B cell (primary cell): ENCODE measurements around the gene ST3GAL3. TPM values are rescaled to one million over a fixed set of nuclear protein-coding genes. Genes with fewer than 3 reads are reported as not detected.

Experiments
- ATAC-seq: fragments of 200-7000 bp; cut with Tn5 transposase; one replicate; pipeline ENCODE4 v1.10.0; 2021; ENCODE audit warnings: low read depth, mild to moderate bottlenecking, moderate number of reproducible peaks, moderate library complexity
- CTCF ChIA-PET: fragments of 350-600 bp; sonication (Branson Sonifier 250); formaldehyde crosslinking; loops from one replicate; lab custom pipeline; 2021; ENCODE audit warnings: antibody characterized with exemption, inconsistent platforms; lab: Charles Lee
- POLR2A ChIA-PET: fragments of 350-600 bp; sonication (Branson Sonifier 250); formaldehyde crosslinking; loops from one replicate; lab custom pipeline; 2021; ENCODE audit warnings: antibody characterized with exemption; lab: Charles Lee
- DNase-seq: peaks from one replicate; pipeline ENCODE4 v3.0.0; 2013
- H2AFZ ChIP-seq: 2 replicates; pipeline ENCODE4 v1.6.1; 2012; ENCODE audit warnings: mild to moderate bottlenecking, low read depth, low read length; ENCODE audit not compliant: insufficient read depth, poor library complexity, severe bottlenecking
- H3K27ac ChIP-seq, 2 donors: 1 replicate in 1 of 2; 2 replicates in 1 of 2; pipeline ENCODE4 v1.5.1; 2012 to 2013; ENCODE audit warnings: low read length in 2 of 2, mild to moderate bottlenecking in 2 of 2, moderate library complexity in 1 of 2
- H3K27me3 ChIP-seq, 4 experiments: fragments of 200-600 bp in 1 of 4; sonication (generic) in 1 of 4; replicated peaks in 1 of 4; 1 replicate in 2 of 4; 2 replicates in 2 of 4; pipeline versions ENCODE4 v1.6.1 to v1.7.0; 2013 to 2016; ENCODE audit warnings: low read length in 3 of 4, mild to moderate bottlenecking in 2 of 4, mixed read lengths in 1 of 4, moderate library complexity in 1 of 4; ENCODE audit not compliant: insufficient read depth in 4 of 4, control insufficient read depth in 3 of 4; ENCODE audit errors: control extremely low read depth in 1 of 4
- H3K36me3 ChIP-seq, 2 experiments: replicated peaks in 1 of 2; 1 replicate in 1 of 2; 2 replicates in 1 of 2; pipeline versions ENCODE4 v1.6.1 to v1.7.1; 2013; ENCODE audit warnings: low read length in 1 of 2; ENCODE audit not compliant: insufficient read depth in 2 of 2, control insufficient read depth in 1 of 2; ENCODE audit errors: control extremely low read depth in 1 of 2, extremely low read depth in 1 of 2
- H3K4me1 ChIP-seq, 2 donors: fragments of 200-600 bp in 1 of 2; sonication (generic) in 1 of 2; 1 replicate in 1 of 2; 2 replicates in 1 of 2; pipeline versions ENCODE4 v1.5.1 to v1.6.1; 2013 to 2017; ENCODE audit warnings: low read length in 2 of 2; ENCODE audit not compliant: control insufficient read depth in 2 of 2, insufficient read depth in 2 of 2
- H3K4me2 ChIP-seq: replicated peaks from 2 replicates; pipeline ENCODE3; 2012; ENCODE audit warnings: mild to moderate bottlenecking, low read depth, low read length; ENCODE audit not compliant: poor library complexity, severe bottlenecking
- H3K4me3 ChIP-seq, 5 experiments: fragments of 200-600 bp in 1 of 5; sonication (generic) in 1 of 5; 1 replicate in 3 of 5; 2 replicates in 2 of 5; pipeline versions ENCODE4 v1.5.1 to v1.7.0; 2011 to 2016; ENCODE audit warnings: low read length in 4 of 5, mild to moderate bottlenecking in 4 of 5, low read depth in 2 of 5, control low read depth in 1 of 5, moderate library complexity in 1 of 5; ENCODE audit not compliant: insufficient read depth in 1 of 5; ENCODE audit errors: control extremely low read depth in 1 of 5, extremely low read depth in 1 of 5
- H3K79me2 ChIP-seq: fragments of 200-600 bp; sonication (generic); one replicate; pipeline ENCODE4 v1.6.0; 2016; ENCODE audit warnings: low read length; ENCODE audit not compliant: control insufficient read depth, insufficient read depth
- H3K9ac ChIP-seq: fragments of 200-600 bp; sonication (generic); 2 replicates; pipeline ENCODE4 v1.6.1; 2017; ENCODE audit warnings: mild to moderate bottlenecking, low read length, moderate library complexity
- H3K9me3 ChIP-seq, 3 donors: one replicate each; pipeline versions ENCODE4 v1.6.1 to v1.7.1; 2013; ENCODE audit warnings: low read length in 2 of 3; ENCODE audit not compliant: control insufficient read depth in 2 of 3, insufficient read depth in 1 of 3; ENCODE audit errors: control extremely low read depth in 1 of 3
- H4K20me1 ChIP-seq: 2 replicates; pipeline ENCODE4 v1.6.0; 2012; ENCODE audit warnings: mild to moderate bottlenecking, low read length; ENCODE audit not compliant: insufficient read depth, control insufficient read depth, poor library complexity, severe bottlenecking
- H3K27ac Mint-ChIP-seq: one replicate; pipeline ENCODE4 v1.8.0; 2021; ENCODE audit warnings: mixed read lengths
- H3K27me3 Mint-ChIP-seq: one replicate; pipeline ENCODE4 v1.8.0; 2021; ENCODE audit warnings: mixed read lengths
- H3K4me1 Mint-ChIP-seq: one replicate; pipeline ENCODE4 v1.8.0; 2021; ENCODE audit warnings: mixed read lengths
- H3K4me3 Mint-ChIP-seq: one replicate; pipeline ENCODE4 v1.8.0; 2021; ENCODE audit warnings: mixed read lengths
- H3K9me3 Mint-ChIP-seq: one replicate; pipeline ENCODE4 v1.8.0; 2022; ENCODE audit warnings: mixed read lengths; ENCODE audit not compliant: insufficient read depth
- CTCF ChIP-seq: fragments of 200-600 bp; IDR thresholded peaks from one replicate; pipeline ENCODE4 v1.8.0; 2022; ENCODE audit warnings: antibody characterized with exemption, mild to moderate bottlenecking
- EZH2 ChIP-seq: IDR thresholded peaks from 2 replicates; pipeline ENCODE4 v1.6.1; 2012; ENCODE audit warnings: borderline replicate concordance, low read depth, mild to moderate bottlenecking, moderate library complexity, low read length; ENCODE audit not compliant: insufficient read depth, poor library complexity, severe bottlenecking
- WGBS: methylation state at CpG from one replicate; pipeline ENCODE4 v1.1.5; 2013; ENCODE audit warnings: missing lambda C conversion rate; ENCODE audit not compliant: insufficient coverage; 5-methylcytosine and 5-hydroxymethylcytosine counted together
- intact Hi-C: fragments of 100-400 bp; cut with micrococcal nuclease; formaldehyde crosslinking; loops from one replicate; pipeline ENCODE4 v1.10.0; 2022
- polyA plus RNA-seq: library from polyadenylated mRNA; depleted of rRNA; stranded (reverse); fragments of >200 nt; gene quantifications from 2 replicates; pipeline ENCODE4 v1.2.3, GENCODE V29; 2012
- total RNA-seq, 2 donors: library from RNA; stranded (reverse); fragments of 120-200 nt in 1 of 2; gene quantifications; 1 replicate in 1 of 2; 2 replicates in 1 of 2; pipeline versions ENCODE4 v1.2.3 to v1.2.4, GENCODE V29; 2013 to 2022

The ST3GAL3 gene
- total and polyA plus RNA-seq, 2 donors (not counting 1 experiment from before 2014, with no cell fraction given), result 16.8 to 31.4 TPM

GRCh38 chr1:43924516-43924915 is 217.2 kb downstream of the ST3GAL3 start:
- H3K36me3 ChIP-seq, result peaks cover 0 to 2% of the 10 kb centered on the region in 2 experiments
- no peak overlapping the region for H3K4me2 ChIP-seq
- ChIA-PET POLR2A (no interaction called here), CTCF (interaction anchor here (2.0 kb wide), 1 partner anchor 10 kb away, joined by 8 read pairs; no protein-coding TSS in a partner anchor)
- 89% methylated on average over 4 of the region's 4 CpGs for WGBS
- H3K4me1 ChIP-seq, result no peaks in the 10 kb centered on the region
- no peak for TF ChIP-seq CTCF
- TF ChIP-seq EZH2, result no peak
- H3K27ac Mint-ChIP-seq, result no peak overlapping the region
- no peak overlapping the region for H3K9ac ChIP-seq
- no peak for DNase-seq
- H3K27me3 Mint-ChIP-seq, result no peaks in the 10 kb centered on the region
- H3K27me3 ChIP-seq, result no peaks in the 10 kb centered on the region
- H2AFZ ChIP-seq, result no peak overlapping the region
- no peaks in the 10 kb centered on the region for H3K9me3 ChIP-seq
- no peak overlapping the region for H3K4me3 ChIP-seq
- H3K4me1 Mint-ChIP-seq, result no peaks in the 10 kb centered on the region
- no peak for ATAC-seq
- no peaks in the 10 kb centered on the region for H4K20me1 ChIP-seq
- no peaks in the 10 kb centered on the region for H3K9me3 Mint-ChIP-seq
- no peak overlapping the region for H3K27ac ChIP-seq
- H3K4me3 Mint-ChIP-seq, result no peak overlapping the region
- no peaks in the 10 kb centered on the region for H3K79me2 ChIP-seq
- intact Hi-C loops, result no loop called here

- CTCF ChIA-PET, result interaction anchor here (2.0 kb wide), 1 partner anchor 9 kb away, joined by 8 read pairs; no protein-coding TSS in a partner anchor
Measured at GRCh38 chr1:43925846-43926245, 218.5 kb downstream of the ST3GAL3 start.

More at GRCh38 chr1:43925846-43926245, 218.5 kb downstream of the ST3GAL3 start:
- Histone ChIP-seq H3K4me3 (no peak overlapping the region), H3K9ac (no peak overlapping the region), H3K27me3 (no peaks in the 10 kb centered on the region), H3K4me2 (no peak overlapping the region), H2AFZ (no peak overlapping the region), H3K79me2 (no peaks in the 10 kb centered on the region), H4K20me1 (no peaks in the 10 kb centered on the region), H3K4me1 (no peaks in the 10 kb centered on the region), H3K36me3 (peaks cover 0 to 2% of the 10 kb centered on the region in 2 experiments), H3K27ac (no peak overlapping the region), H3K9me3 (no peaks in the 10 kb centered on the region)
- Mint-ChIP-seq H3K27ac (no peak overlapping the region), H3K4me1 (no peaks in the 10 kb centered on the region), H3K27me3 (no peaks in the 10 kb centered on the region), H3K4me3 (no peak overlapping the region), H3K9me3 (no peaks in the 10 kb centered on the region)
- TF ChIP-seq EZH2, result no peak
- ATAC-seq, result no peak
- DNase-seq, result no peak
- POLR2A ChIA-PET, result no interaction called here
- WGBS, result 96% methylated on average over 9 of the region's 9 CpGs
- intact Hi-C loops, result no loop called here
